NCI-H1930 (cell line): ENCODE data around the gene FAM8A1.

Source experiments
- DNase-seq, 2 experiments: peaks; one replicate each; lab custom pipeline; 2025; lab: John Stamatoyannopoulos, UW

The FAM8A1 gene

GRCh38 chr6:17601386-17601703, 1.2 kb downstream of the FAM8A1 start:
- no peak for DNase-seq

GRCh38 chr6:17602888-17603287, 2.8 kb downstream of the FAM8A1 start:
- no peak for DNase-seq

GRCh38 chr6:17606606-17607005, 6.5 kb downstream of the FAM8A1 start:
- no peak for DNase-seq

- DNase-seq, result no peak
Measured at GRCh38 chr6:17610835-17611234, 10.7 kb downstream of the FAM8A1 start.

GRCh38 chr6:17612048-17612447, 11.9 kb downstream of the FAM8A1 start:
- DNase-seq, result no peak

GRCh38 chr6:17615794-17616193, 15.7 kb downstream of the FAM8A1 start:
- no peak for DNase-seq

GRCh38 chr6:17621003-17621402, 20.9 kb downstream of the FAM8A1 start:
- no peak for DNase-seq

- no peak for DNase-seq
Measured at GRCh38 chr6:17622144-17622543, 22.0 kb downstream of the FAM8A1 start.

GRCh38 chr6:17624396-17624795, 24.3 kb downstream of the FAM8A1 start:
- no peak for DNase-seq

- no peak for DNase-seq
Measured at GRCh38 chr6:17628873-17629272, 28.8 kb downstream of the FAM8A1 start.

GRCh38 chr6:17629824-17630510, 29.9 kb downstream of the FAM8A1 start:
- DNase-seq, result no peak

- no peak for DNase-seq
Measured at GRCh38 chr6:17630511-17631073, 30.5 kb downstream of the FAM8A1 start.

GRCh38 chr6:17632934-17633333, 32.8 kb downstream of the FAM8A1 start:
- DNase-seq, result no peak

GRCh38 chr6:17633465-17634188, 33.5 kb downstream of the FAM8A1 start:
- no peak for DNase-seq

- no peak for DNase-seq
Measured at GRCh38 chr6:17635568-17635967, 35.5 kb downstream of the FAM8A1 start.

- no peak for DNase-seq
Measured at GRCh38 chr6:17638212-17638715, 38.2 kb downstream of the FAM8A1 start.

- no peak for DNase-seq
Measured at GRCh38 chr6:17640477-17640917, 40.4 kb downstream of the FAM8A1 start.

- DNase-seq, result no peak
Measured at GRCh38 chr6:17648745-17649144, 48.6 kb downstream of the FAM8A1 start.

GRCh38 chr6:17650656-17651309, 50.7 kb downstream of the FAM8A1 start:
- no peak for DNase-seq

- DNase-seq, result no peak
Measured at GRCh38 chr6:17653198-17653882, 53.2 kb downstream of the FAM8A1 start.

- no peak for DNase-seq
Measured at GRCh38 chr6:17656092-17656491, 56.0 kb downstream of the FAM8A1 start.

GRCh38 chr6:17656644-17657043, 56.5 kb downstream of the FAM8A1 start:
- no peak for DNase-seq
